GM12878 (cell line): ENCODE measurements around the gene ERC2.

Experiments used
- CBX3 ChIP-seq: fragments of 200-600 bp; sonication (generic); IDR thresholded peaks from 2 replicates; pipeline ENCODE4 v1.6.1; 2016; ENCODE audit warnings: low read depth, borderline replicate concordance
- RFX5 ChIP-seq: IDR thresholded peaks from 2 replicates; pipeline ENCODE4 v1.6.1; 2011; ENCODE audit warnings: low read depth, low read length, improper control_type of control experiment
- SREBF2 ChIP-seq: IDR thresholded peaks from 2 replicates; pipeline ENCODE4 v1.6.1; 2012; ENCODE audit warnings: mild to moderate bottlenecking, low read length
- YY1 ChIP-seq: IDR thresholded peaks from 2 replicates; pipeline ENCODE4 v1.6.1; 2011; ENCODE audit warnings: low read depth, mild to moderate bottlenecking, low read length
- TF ChIP-seq, protein P1 (sequence below): IDR thresholded peaks from 2 replicates; pipeline ENCODE4 v1.6.1; 2011; ENCODE audit warnings: borderline replicate concordance, low read depth, mild to moderate bottlenecking, moderate library complexity, mixed read lengths, low read length; ENCODE audit not compliant: insufficient read depth; ENCODE audit errors: extremely low read length

- TF ChIP-seq CBX3: no peak
- TF ChIP-seq RFX5: no peak
- TF ChIP-seq, protein P1, sequence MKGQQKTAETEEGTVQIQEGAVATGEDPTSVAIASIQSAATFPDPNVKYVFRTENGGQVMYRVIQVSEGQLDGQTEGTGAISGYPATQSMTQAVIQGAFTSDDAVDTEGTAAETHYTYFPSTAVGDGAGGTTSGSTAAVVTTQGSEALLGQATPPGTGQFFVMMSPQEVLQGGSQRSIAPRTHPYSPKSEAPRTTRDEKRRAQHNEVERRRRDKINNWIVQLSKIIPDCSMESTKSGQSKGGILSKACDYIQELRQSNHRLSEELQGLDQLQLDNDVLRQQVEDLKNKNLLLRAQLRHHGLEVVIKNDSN: no peak
- no peak for TF ChIP-seq SREBF2
- no peak for TF ChIP-seq YY1
These were observed 777.5 kb downstream of the ERC2 start for GRCh38 chr3:55690726-55691125.
